GM19467 (cell line): ENCODE data around the gene PHETA1.
"Not testable (repeated sequence)": the region's sequence is repeated elsewhere in the genome, so short reads cannot be mapped to it uniquely, and the experiment has no call there.

Source experiments
- ATAC-seq: cut with Tn5 transposase; IDR thresholded peaks from one replicate; pipeline ENCODE4 v1.9.1; 2021; ENCODE audit warnings: mild to moderate bottlenecking, moderate library complexity; ENCODE audit not compliant: unreplicated experiment

The PHETA1 gene

DNA sequence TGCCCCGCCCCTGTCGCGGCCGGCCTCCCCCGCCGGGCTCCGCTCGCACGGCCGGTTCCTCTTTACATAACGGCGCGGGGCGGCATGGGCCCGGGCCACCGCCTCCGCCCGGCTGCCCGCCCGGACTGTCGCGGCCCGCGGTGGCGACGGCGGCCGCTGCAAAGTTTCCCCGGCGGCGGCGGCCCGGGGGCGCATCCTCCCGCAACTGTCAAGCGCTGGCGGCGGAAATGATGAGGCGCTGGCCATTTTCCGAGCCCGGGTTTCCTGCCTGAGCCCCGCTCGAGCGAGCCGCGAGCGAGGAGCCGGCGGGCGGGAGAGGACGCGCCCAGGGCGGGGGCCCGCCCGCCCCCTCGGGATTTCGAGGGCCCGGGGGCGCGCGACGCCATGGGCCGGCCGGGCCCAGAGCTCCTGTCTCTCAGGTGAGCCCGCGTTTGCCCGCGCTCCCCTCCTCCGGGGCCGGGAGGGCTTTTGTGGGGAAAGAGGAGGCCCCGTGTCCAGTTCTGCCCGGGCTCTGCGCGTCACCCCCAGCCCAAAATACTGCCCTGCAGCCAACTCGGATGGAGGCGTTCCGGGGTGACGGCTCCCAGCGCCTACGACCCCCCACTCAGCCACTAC lies 37.1 kb upstream of the PHETA1 start, which contains the start of gene SH2B3:
SH2B3 (plus strand) TSS at position 65 of the 615 bp plus-strand sequence. CDS start 12,223 bp downstream, outside the sequence.
- ATAC-seq, result peak; percentile 12

DNA sequence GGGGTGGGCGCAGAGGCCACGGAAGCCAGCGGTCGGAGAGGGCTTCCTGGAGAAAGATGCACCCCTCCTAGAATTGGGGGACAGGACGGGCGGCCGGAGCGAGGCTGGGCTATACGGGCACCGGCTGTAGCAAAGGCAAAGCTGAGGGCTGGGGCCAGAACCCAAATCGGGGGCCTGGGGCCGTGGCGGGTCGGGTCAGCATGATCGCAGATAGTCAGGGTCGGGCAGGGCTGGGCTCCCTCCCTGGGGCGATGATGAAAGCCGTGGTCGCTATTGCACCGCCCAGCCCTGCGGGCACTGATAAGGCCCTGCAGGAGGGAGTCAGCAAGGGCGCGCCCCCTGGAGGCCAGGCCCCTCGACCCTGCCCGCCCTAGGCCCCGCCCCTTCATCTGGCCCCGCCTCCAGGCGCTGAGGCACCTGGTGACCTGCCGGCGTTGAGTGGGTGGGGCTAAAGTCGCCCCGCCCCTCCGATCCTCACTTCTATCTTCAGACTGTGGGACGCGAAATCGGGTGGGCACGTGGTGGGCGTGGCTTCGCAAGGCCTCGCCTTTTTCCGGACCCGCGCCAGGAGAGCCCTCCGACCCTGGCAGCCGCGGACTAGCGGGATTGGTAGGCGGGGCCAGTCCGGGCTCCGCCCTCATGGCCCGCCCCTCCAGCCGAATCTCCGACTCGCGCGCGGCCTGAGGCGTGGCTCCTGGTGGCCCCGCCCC lies 36.4 kb upstream of the PHETA1 start:
- ATAC-seq, result peak; percentile 43

DNA sequence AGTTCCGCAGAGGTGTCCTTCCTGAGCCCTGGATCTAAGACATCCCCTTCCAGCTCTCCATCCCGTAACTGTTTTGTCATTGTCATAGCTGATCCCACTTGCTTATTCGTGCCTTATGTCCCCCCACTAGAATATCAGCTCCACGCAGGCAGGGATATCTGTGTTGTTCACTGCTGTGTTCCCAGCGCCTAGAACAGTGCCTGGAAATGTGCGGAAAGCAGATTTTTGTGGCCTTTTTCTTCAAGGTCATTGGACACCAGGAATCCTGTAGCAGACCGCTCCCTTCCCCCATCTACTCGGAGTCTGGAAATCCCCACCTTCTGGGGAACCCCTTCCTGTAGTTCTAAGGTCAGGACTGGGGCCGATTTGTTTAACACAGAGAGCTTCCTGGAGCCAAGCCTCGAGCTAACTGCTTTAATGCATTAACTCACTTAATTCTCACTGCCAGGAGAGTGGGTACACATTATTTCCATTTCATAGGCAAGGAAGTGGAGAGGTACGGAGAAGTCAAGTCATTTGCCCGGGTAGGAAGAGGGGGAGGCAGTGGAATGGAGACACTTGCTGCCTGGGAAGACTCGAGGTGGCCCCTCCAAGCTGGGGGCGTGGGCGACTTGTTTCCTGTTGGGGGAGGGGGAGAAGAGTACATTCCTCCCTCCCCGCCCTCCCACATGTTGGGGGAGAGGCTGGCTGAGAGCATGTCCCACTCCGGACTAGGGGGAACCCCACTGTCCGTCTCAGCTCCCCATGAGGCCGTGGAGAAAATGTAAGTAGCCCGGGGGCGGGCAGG lies 35.7 kb upstream of the PHETA1 start:
- no peak for ATAC-seq

DNA sequence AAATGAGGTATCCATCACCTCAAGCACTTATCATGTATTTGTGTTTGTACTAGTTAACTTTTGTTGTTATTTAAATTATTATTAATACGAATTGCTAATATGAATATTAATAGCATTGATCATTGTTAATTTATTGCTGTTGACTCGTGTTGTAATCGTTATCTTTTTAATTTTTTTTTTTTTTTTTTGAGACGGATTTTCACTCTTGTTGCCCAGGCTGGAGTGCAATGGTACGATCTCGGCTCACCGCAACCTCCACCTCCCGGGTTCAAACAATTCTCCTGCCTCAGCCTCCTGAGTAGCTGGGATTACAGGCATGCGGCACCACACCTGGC lies 33.6 kb upstream of the PHETA1 start:
- not testable (repeated sequence) for ATAC-seq

DNA sequence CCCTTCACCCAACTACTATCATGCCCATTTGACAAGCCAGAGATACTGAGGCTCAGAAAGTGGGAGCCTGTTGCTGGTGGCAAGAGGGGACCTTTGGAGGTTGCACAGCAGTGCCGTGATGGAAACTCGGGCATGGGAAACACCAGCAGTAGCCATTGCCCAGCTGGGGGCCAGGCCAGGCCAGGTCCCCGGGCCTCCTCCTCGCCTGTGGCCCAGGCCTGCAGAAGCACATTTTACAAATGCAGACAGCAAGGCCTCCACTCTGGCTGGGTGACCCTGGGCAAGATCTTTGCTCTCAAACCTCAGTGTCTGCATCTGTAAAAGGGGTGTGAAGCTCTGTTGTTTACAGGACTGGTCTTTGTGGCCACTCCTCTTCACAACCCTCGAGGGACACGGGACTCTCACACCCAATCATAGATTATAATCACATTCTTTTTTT lies 32.3 kb upstream of the PHETA1 start:
- no peak for ATAC-seq

DNA sequence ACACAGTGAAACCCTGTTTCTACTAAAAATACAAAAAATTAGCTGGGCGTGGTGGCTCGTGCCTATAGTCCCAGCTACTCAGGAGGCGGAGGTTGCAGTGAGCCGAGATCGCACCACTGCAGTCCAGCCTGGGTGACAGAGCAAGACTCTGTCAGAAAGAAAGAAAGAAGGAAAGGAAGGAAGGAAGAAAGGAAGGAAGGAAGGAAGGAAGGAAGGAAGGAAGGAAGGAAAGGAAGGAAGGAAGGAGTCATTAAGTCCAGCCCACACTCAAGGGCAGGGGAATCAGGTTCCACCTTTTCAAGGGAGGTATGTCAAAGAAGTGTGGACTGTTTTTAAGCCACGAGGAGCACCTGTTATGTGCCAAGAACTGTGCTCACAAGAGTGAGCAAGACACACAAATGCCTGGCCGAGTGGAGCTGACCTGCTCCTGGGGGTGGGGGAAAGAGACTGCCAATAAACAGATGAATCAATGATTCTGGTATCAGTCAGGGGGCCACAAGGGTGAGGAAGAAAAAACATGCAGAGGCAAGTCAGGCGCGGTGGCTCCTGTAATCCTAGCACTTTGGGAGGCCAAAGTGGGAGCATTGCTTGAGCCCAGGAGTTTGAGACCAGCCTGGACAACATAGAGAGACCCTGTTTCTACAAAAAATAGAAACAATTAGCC lies 31.0 kb upstream of the PHETA1 start:
- not testable (repeated sequence) for ATAC-seq

DNA sequence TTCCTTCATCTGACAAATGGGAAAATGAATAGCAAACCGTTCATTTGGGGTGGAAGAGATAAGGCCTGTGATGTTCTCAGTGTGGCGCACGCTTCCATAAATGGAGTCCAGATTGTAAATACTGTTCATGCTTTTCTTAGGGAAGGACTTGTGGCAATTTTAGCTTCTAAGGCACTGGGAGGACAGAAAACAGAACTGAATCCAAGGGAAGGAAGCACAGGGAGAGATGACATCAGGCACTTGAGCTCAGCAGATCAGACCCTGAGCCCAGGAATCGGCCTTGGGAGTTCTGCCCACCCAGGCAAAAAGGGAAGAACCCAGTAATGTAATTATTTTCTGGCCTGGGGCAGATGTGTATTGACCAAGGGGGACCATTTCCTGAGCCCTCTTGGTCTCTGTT lies 29.6 kb upstream of the PHETA1 start:
- ATAC-seq, result no peak

DNA sequence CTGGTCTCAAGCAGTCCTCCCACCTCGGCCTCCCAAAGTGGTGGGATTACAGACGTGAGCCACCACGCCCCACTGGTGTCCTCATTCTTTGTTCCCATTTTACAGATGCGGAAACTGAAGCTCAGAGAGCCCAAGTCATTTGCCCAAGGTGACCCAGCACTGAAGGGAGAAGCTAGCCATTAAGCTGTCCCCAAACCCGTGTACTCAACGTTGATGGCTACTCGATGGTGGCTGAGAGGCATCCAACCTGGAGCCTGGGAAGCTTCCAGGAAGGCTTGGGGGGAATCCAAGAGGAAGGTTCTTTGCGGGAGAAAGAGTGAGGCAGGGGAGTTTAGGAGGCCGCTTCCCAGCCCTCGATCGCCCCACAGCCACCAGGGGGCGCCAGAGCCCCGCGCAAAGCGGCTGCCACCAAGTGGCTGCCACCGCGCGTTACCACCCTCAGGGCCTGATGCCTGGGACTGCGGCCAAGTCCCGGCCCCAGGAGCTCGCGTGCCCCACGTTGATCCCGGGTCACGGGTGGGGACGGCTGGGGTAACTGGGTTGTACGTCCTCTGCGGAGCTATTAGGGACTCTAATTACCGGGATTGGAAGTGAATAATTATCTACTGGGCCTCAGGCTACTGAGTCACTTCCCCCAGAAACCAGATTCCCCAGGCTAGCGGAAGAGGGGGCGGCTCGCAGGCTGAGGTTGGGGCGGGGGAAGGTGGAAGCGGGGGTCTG lies 28.0 kb upstream of the PHETA1 start:
- ATAC-seq, result peak; percentile 53

DNA sequence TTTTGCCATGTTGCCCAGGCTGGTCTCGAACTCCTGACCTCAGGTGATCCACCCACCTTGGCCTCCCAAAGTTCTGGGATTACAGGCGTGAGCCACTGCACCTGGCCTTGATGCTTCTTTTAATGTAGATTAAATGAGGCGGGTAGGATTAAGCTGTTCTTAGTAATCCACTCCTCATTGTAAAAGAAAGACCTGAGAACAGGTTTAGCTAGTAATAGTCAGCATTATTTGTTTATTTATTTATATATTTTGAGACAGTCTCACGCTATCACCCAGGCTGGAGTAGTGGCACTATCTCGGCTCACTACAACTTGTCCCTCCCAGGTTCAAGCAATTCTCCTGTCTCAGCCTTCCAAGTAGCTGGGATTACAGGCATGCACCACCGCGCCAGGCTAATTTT lies 27.4 kb upstream of the PHETA1 start:
- not testable (repeated sequence) for ATAC-seq

DNA sequence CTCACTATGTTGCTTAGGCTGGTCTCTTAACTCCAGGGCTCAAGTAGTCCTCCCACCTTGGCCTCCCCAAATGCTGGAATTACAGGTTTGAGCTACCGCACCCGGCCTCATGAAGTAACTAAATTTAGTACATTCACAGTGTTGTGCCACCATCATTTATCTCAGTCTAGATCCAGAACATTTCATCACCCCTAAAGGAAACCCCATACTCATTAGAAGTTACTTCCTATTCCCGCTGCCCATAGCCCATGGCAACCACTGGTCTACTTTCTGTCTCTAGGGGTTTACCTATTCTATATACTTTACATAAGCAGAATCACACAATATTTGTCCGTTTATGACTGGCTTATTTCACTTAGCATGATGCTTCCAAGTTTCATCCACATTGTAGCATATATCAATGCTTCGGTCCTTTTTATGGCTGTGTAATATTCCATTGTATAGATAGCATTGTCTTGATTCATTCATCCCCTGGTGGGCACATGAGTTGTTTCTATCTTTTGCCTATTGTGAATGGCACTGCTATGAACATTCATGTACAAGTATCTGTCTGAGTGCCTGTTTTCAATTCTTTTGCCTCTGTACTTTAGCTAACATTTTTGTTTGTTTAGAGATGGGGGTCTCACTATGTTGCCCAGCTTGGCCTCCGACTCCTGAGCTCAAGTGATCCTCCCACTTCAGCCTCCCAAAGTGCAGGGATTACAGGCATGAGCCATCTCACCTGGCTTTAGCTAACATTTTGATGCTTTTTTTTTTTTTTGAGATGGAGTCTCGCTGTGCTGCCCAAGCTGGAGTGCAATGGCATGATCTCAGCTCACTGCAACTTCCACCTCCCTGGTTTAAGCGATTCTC lies 26.7 kb upstream of the PHETA1 start:
- no peak for ATAC-seq

DNA sequence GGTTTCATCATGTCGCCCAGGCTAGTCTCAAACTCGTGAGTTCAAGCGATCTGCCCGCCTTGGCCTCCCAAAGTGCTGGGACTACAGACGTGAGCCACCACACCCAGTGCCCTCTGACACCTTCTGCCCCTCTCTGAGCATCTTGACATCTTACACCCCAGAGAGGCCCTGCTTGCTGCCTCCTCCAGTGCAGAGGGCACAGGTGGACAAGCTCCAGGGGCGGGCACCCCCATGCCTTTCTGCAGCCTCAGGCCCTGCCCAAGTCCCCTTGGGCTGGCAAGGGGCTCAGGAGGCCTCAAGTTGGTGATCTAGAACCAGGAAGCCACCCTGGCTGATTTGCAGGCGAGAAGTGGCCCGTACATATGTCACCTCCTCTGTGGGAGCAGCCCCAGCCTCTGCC lies 25.6 kb upstream of the PHETA1 start:
- no peak for ATAC-seq

DNA sequence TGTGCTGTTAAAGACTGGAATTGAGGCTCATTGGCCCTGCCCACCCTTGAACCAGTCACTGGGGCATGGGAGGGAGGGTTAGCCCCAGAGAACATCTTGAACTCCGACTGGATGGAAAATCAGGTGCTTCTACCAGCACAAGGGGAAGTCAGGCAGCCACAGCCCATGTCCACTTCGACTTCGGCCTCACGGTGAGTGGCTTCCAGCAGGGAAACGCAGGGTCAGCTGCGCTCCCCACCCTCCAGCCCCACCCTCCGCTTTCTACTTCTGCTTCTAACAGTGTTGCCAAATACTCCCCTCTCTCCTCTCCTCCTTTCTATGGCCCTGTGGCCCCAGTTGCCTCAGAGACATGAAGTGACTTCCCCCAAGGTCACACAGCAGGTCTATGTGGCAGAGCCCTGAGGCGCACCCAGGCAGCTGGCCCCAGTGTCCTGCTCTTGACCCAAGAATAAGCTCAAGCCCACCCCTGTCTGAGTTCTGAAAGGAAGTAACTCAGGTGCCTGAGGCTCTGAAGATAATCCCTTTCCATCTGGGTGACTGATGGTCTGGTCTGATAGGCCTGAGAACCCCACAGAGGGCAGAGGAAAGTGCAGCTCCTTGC lies 24.9 kb upstream of the PHETA1 start:
- no peak for ATAC-seq

DNA sequence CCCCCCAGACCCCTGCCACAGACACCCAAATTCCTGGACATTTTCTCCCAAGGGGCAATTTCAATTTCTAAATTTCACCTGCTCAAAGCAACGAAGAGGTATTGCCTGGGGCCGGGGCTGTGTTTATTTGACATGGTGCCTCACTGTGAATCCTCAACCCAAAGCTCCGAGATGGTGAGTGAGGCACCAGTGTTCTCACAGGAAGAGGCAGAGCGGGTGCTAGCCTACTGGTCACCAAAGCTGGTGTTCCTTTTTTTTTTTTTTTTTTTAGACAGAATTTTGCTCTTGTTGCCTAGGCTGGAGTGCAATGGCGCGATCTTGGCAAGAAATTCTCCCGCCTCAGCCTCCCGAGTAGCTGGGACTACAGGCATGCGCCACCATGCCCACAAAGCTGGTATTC lies 22.0 kb upstream of the PHETA1 start:
- no peak for ATAC-seq

DNA sequence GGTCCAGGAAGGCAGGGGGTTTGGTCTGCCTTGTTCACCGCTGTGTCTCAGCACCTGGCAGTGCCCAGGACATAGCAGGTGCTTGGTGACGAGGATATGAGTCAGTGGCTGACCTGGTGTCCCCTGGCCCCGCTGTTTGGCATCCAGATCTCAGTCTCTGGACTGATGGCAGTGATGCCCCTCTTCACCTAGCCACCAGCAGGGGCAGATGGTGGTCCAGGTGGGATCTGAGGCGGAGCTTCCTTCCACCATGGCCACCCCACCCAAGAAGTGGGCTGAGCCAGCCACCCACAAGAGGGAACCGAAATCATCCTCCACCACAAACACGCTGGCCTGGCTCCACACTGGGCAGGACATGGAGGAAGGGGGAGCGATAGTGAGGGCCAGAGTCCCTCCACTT lies 20.7 kb upstream of the PHETA1 start:
- no peak for ATAC-seq

DNA sequence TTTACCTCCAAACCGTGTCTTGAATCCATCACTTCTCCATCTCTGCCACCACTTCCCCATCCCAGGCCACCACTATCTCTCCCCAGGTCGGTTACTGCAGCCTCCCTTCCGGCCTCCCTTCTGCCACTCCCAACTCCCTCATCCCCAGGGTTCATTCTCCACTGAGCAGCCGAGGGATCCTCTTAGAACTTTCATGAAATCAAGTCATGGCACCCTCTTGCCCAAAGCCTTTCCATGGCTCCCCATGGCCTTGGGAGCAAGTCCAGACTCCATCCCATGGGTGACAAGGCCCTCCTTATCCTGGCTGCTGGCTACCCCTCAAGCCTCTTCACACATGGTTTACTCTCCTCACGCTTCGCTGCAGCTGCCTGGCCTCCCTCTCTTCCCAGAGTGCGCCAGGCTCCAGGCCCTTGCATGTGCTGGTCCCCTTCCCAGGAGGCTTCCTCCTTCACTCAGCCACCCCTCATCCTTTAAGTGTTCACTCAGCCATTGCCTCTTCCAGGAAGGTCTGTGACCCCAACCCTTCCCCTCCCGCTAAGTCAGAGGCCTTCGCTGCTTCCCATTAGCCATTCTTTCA lies 18.9 kb upstream of the PHETA1 start:
- ATAC-seq, result no peak

DNA sequence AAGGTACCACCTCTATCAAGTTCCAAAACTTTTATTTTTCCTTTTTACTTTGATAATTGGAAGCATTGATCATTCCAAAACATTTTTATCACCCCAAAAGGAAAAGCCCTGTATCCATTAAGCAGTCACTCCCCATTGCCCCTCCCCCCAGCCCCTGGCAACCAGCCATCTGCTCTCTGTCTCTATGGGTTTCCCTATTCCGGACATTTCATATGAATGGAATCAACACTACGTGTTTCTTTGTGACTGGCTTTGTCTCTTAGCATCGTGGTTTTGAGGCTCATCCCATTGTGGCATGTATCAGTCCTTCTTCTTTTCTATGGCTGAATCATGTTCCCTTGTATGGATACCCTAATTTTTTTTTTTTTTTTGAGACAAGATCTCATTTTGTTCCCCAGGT lies 18.0 kb upstream of the PHETA1 start:
- no peak for ATAC-seq

DNA sequence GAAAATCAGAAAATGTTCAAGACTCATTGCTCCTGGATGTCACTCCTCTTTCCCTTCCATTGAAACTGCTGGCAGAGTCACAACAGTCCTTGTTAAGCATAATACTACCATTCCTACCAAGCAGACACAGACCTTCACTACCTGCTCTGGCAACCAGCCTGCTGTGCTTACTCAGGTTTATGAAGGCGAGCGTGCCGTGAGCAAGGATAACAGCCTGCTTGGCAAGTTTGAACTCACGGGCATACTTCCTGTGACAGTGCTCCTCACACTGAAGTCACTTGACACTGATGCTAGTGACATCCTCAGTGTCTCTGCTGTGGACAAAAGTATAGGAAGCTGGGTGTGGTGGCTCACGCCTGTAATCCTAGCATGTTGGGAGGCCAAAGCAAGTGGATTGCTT lies 15.7 kb upstream of the PHETA1 start:
- ATAC-seq, result no peak

DNA sequence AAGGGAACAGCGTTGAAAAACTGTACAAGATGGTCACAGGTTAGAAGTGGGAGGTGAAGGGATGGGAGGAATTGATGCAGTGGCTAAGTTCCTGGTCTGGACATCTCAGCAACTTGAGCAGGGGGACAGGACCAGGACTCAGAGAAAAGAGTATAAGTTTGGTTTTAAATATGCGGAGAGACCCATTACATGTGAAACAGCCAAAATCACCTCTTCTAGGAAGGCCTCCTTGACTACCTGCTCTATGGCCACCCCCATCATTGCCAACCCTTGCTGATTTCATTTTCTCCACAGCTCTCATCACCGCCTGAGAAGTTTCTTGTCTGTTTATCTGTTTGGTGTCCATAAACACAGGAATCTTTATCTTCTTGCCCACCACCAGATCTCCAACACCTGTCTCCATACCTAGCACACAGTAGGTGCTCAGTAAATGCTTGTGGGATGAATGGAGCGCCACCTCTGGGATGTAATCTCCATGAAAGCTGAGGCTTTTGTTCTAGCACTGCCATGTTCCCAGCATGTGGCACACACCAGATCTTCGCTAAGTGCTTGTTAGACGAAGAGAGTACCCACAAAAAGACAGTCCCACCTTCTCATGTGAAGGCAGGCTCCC lies 11.2 kb upstream of the PHETA1 start:
- no peak for ATAC-seq

DNA sequence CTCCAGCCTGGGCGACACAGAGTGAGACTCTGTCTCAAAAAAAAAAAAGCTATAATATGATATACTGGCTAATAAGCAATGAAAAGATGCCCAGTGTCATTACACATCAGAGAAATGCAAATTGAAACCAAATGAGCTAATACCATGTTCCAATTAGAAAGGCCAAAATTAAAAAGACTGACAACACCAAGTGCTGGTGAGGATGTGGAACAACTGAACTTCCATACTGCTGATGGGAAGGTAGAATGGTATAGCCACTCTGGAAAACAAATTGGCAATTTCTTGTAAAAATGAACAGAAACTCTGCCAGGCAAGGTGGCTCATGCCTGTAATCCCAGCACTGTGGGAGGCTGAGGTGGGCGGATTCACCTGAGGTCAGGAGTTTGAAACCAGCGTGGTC lies 8.5 kb upstream of the PHETA1 start:
- ATAC-seq, result no peak
